Astrocyte (in vitro differentiated cells and primary cell): ENCODE measurements around the gene PEX7. TPM values are rescaled to one million over a fixed set of nuclear protein-coding genes. Genes with fewer than 3 reads are reported as not detected.
A peak's percentile ranks its signal among the peaks of the same experiment; 100 is the strongest.

Source experiments
- DNase-seq: peaks from one replicate; pipeline ENCODE4 v3.0.0-alpha.2; 2010; ENCODE audit warnings: low read depth
- FAIRE-seq: peaks from 2 replicates; lab custom pipeline; 2011; peaks lifted over from hg19 to GRCh38; lab: Jason Lieb, UNC
- H2AFZ ChIP-seq: 2 replicates; pipeline ENCODE4 v1.6.0; 2012; ENCODE audit warnings: low read depth, low read length, inconsistent platforms
- H3K27ac ChIP-seq: 2 replicates; pipeline ENCODE4 v1.5.1; 2011; ENCODE audit warnings: low read depth, low read length, inconsistent platforms
- H3K27me3 ChIP-seq: 2 replicates; pipeline ENCODE4 v1.6.0; 2011; ENCODE audit warnings: low read length, inconsistent platforms; ENCODE audit not compliant: insufficient read depth
- H3K36me3 ChIP-seq: 2 replicates; pipeline ENCODE4 v1.5.1; 2011; ENCODE audit warnings: low read length, inconsistent platforms; ENCODE audit not compliant: insufficient read depth
- H3K4me1 ChIP-seq: 2 replicates; pipeline ENCODE4 v1.5.1; 2011; ENCODE audit warnings: low read length, inconsistent platforms; ENCODE audit not compliant: insufficient read depth
- H3K4me2 ChIP-seq: 2 replicates; pipeline ENCODE4 v1.6.0; 2012; ENCODE audit warnings: low read length, inconsistent platforms
- H3K4me3 ChIP-seq: 2 replicates; pipeline ENCODE4 v1.5.1; 2011; ENCODE audit warnings: low read depth, mild to moderate bottlenecking, low read length, inconsistent platforms; ENCODE audit not compliant: insufficient read depth
- H3K79me2 ChIP-seq: 2 replicates; pipeline ENCODE4 v1.6.0; 2012; ENCODE audit warnings: mild to moderate bottlenecking, low read length, inconsistent platforms; ENCODE audit not compliant: insufficient read depth
- H3K9ac ChIP-seq: 2 replicates; pipeline ENCODE4 v1.6.0; 2012; ENCODE audit warnings: mild to moderate bottlenecking, low read length, inconsistent platforms
- H3K9me3 ChIP-seq: 2 replicates; pipeline ENCODE4 v1.5.1; 2012; ENCODE audit warnings: low read depth, mild to moderate bottlenecking, low read length, inconsistent platforms; ENCODE audit not compliant: insufficient read depth
- H4K20me1 ChIP-seq: 2 replicates; pipeline ENCODE4 v1.6.0; 2012; ENCODE audit warnings: low read length, inconsistent platforms; ENCODE audit not compliant: insufficient read depth
- H3K27ac Mint-ChIP-seq: one replicate; pipeline ENCODE4 v1.8.0; 2021; ENCODE audit warnings: mild to moderate bottlenecking, mixed read lengths; ENCODE audit not compliant: unreplicated experiment
- H3K27me3 Mint-ChIP-seq: one replicate; pipeline ENCODE4 v1.8.0; 2021; ENCODE audit warnings: low read depth, mixed read lengths; ENCODE audit not compliant: unreplicated experiment
- H3K36me3 Mint-ChIP-seq: one replicate; pipeline ENCODE4 v1.8.0; 2021; ENCODE audit warnings: low read depth, mixed read lengths; ENCODE audit not compliant: unreplicated experiment
- H3K4me1 Mint-ChIP-seq: one replicate; pipeline ENCODE4 v1.8.0; 2021; ENCODE audit warnings: low read depth, mixed read lengths; ENCODE audit not compliant: unreplicated experiment
- H3K4me3 Mint-ChIP-seq: one replicate; pipeline ENCODE4 v1.8.0; 2021; ENCODE audit warnings: mild to moderate bottlenecking, moderate library complexity, mixed read lengths; ENCODE audit not compliant: unreplicated experiment
- H3K9me3 Mint-ChIP-seq: one replicate; pipeline ENCODE4 v1.8.0; 2021; ENCODE audit warnings: mild to moderate bottlenecking, mixed read lengths; ENCODE audit not compliant: unreplicated experiment
- EZH2 ChIP-seq: IDR thresholded peaks from 2 replicates; pipeline ENCODE4 v1.6.1; 2012; ENCODE audit warnings: mild to moderate bottlenecking, low read length, inconsistent platforms; ENCODE audit not compliant: insufficient read depth
- total RNA-seq: library from RNA; stranded (reverse); gene quantifications from 2 replicates; pipeline ENCODE4 v1.2.1, GENCODE V29; 2021
- TF ChIP-seq, protein P1 (sequence below): IDR thresholded peaks from 2 replicates; pipeline ENCODE4 v1.5.1; 2011; ENCODE audit warnings: low read depth, mild to moderate bottlenecking, inconsistent platforms, low read length, moderate library complexity; ENCODE audit not compliant: insufficient read depth

PEX7 gene
- total RNA-seq, 1 donor from 2014 or later: 4.8 TPM

GRCh38 chr6:136920671-136921380, 98.4 kb downstream of the PEX7 start:
- Mint-ChIP-seq H3K9me3 (peaks cover 2% of the 10 kb centered on the region), H3K27ac (no peak overlapping the region), H3K4me1 (no peaks in the 10 kb centered on the region), H3K27me3 (peaks cover 39% of the 10 kb centered on the region), H3K4me3 (peak overlapping the region; percentile 68), H3K36me3 (peaks cover under 1% of the 10 kb centered on the region)
- peak overlapping the region; percentile 34 for H3K9ac ChIP-seq
- no peak for FAIRE-seq
- peak; percentile 77 for TF ChIP-seq EZH2
- TF ChIP-seq, protein P1, sequence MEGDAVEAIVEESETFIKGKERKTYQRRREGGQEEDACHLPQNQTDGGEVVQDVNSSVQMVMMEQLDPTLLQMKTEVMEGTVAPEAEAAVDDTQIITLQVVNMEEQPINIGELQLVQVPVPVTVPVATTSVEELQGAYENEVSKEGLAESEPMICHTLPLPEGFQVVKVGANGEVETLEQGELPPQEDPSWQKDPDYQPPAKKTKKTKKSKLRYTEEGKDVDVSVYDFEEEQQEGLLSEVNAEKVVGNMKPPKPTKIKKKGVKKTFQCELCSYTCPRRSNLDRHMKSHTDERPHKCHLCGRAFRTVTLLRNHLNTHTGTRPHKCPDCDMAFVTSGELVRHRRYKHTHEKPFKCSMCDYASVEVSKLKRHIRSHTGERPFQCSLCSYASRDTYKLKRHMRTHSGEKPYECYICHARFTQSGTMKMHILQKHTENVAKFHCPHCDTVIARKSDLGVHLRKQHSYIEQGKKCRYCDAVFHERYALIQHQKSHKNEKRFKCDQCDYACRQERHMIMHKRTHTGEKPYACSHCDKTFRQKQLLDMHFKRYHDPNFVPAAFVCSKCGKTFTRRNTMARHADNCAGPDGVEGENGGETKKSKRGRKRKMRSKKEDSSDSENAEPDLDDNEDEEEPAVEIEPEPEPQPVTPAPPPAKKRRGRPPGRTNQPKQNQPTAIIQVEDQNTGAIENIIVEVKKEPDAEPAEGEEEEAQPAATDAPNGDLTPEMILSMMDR: no peak
- H3K4me2 ChIP-seq: peak overlapping the region; percentile 91
- H3K4me1 ChIP-seq: peaks cover 20% of the 10 kb centered on the region
- DNase-seq: no peak
- peaks cover 5% of the 10 kb centered on the region for H3K9me3 ChIP-seq
- no peaks in the 10 kb centered on the region for H3K79me2 ChIP-seq
- H2AFZ ChIP-seq: peak overlapping the region; percentile 59
- H3K36me3 ChIP-seq: no peaks in the 10 kb centered on the region
- no peak overlapping the region for H3K27ac ChIP-seq
- H4K20me1 ChIP-seq: no peaks in the 10 kb centered on the region
- peak overlapping the region; percentile 56 for H3K4me3 ChIP-seq
- H3K27me3 ChIP-seq: peaks cover 36% of the 10 kb centered on the region

DNA sequence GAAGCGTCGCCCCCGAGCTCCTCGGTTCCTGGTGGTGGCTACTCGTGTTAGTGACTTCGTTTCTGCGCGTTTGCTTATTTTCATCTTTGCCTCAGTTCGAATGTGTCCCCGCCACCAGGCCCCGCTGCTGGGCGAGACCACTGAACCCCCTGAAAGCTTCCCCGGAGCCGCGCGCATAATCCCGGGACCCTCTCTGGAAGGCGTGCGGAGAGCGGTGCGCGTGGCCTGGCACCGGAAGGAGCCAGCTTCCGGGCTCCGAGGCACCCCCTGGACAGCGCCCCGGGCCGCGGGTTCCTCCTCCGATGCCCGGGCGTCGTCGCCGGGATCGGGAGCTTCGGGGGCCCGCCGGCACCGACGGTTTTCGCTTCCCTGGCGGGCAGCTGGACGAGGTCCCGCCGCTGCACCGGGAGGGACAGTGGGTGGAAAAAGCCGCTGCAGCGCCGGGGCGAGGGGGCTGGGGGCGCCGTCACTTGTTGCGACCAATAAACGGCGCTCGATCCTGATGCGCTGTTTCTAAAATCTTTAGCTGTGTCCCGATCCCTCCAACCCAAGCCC, 99.1 kb downstream of the PEX7 start:
- Mint-ChIP-seq H3K4me1 (no peaks in the 10 kb centered on the region), H3K36me3 (no peaks in the 10 kb centered on the region), H3K27ac (no peak overlapping the region), H3K4me3 (peak overlapping the region; percentile 68), H3K27me3 (peaks cover 41% of the 10 kb centered on the region), H3K9me3 (peaks cover 2% of the 10 kb centered on the region)
- no peak for FAIRE-seq
- TF ChIP-seq, protein P1: no peak
- peak; percentile 77 for TF ChIP-seq EZH2
- Histone ChIP-seq H3K27me3 (peaks cover 36% of the 10 kb centered on the region), H3K4me1 (peaks cover 20% of the 10 kb centered on the region), H3K9me3 (peaks cover 5% of the 10 kb centered on the region), H3K4me3 (peak overlapping the region; percentile 56), H3K27ac (no peak overlapping the region), H3K4me2 (peak overlapping the region; percentile 91), H3K9ac (peak overlapping the region; percentile 34), H2AFZ (peak overlapping the region; percentile 59), H4K20me1 (no peaks in the 10 kb centered on the region), H3K36me3 (no peaks in the 10 kb centered on the region), H3K79me2 (no peaks in the 10 kb centered on the region)
- no peak for DNase-seq
